Ovary (tissue), 3 donors: ENCODE results near the gene CRAMP1.

Experiments
- CTCF ChIP-seq, 3 donors: fragments of 450-650 bp in 2 of 3; fragments of 200-600 bp in 1 of 3; IDR thresholded peaks; one replicate each; pipeline versions ENCODE4 v1.5.1 to v1.8.0; 2016 to 2022; ENCODE audit warnings: antibody characterized with exemption in 3 of 3, mild to moderate bottlenecking in 1 of 3
- POLR2A ChIP-seq: fragments of 450-650 bp; IDR thresholded peaks from one replicate; pipeline ENCODE4 v1.6.1; 2017; ENCODE audit warnings: antibody characterized with exemption, mild to moderate bottlenecking, moderate library complexity
- donor health status: DM: no; HTN: no; CAD: no.

DNA sequence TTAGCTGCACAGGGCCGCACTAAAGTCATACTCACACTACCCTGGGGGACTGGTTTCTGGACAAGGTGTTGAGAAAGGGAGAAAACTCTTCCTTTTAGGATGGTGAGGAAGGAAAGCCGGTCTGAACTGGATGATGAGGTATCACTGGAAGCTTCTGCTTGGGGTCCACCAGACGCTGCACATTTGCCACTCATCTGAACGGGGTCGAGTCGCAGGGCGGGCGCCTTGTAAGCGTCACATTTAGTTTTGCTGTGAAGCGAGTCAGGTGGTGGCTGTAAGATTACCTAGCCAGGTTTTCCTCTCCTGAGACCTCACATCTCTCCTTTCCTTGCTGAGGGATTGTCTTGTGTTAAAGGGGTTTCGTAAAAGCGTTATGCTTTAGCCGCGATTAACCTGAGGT is 68.2 kb downstream of the CRAMP1 start:
- TF ChIP-seq POLR2A (no peak), CTCF (IDR thresholded peaks at IDR 0.05) (no peak)
